Sigmoid colon (tissue), 7 donors: Measurements from ENCODE around the gene PZP. TPM values are rescaled to one million over a fixed set of nuclear protein-coding genes. Genes with fewer than 3 reads are reported as not detected.

Experiments used
- DNase-seq: peaks from one replicate; pipeline ENCODE4 v3.0.0-alpha.2; 2019
- H3K27ac ChIP-seq, 4 donors: fragments of 200-600 bp; sonication (generic); one replicate each; pipeline ENCODE4 v1.5.1; 2016 to 2019; ENCODE audit warnings: mild to moderate bottlenecking in 1 of 4
- H3K27me3 ChIP-seq, 3 donors: fragments of 200-600 bp; sonication (generic); one replicate each; pipeline ENCODE4 v1.5.1; 2019; ENCODE audit warnings: mild to moderate bottlenecking in 1 of 3
- H3K36me3 ChIP-seq, 4 donors: fragments of 200-600 bp; sonication (generic); one replicate each; pipeline ENCODE4 v1.5.1; 2016 to 2019
- H3K4me1 ChIP-seq, 4 donors: fragments of 200-600 bp; sonication (generic); one replicate each; pipeline ENCODE4 v1.5.1; 2017 to 2019
- H3K4me3 ChIP-seq, 4 donors: fragments of 200-600 bp; sonication (generic); one replicate each; pipeline ENCODE4 v1.5.1; 2017 to 2019; ENCODE audit warnings: mild to moderate bottlenecking in 2 of 4, moderate library complexity in 1 of 4
- H3K9me3 ChIP-seq, 4 donors: fragments of 200-600 bp in 3 of 4; sonication (generic) in 3 of 4; one replicate each; pipeline versions ENCODE4 v1.5.1 to v1.6.1; 2013 to 2019
- CTCF ChIP-seq, 4 experiments: fragments of 450-650 bp in 3 of 4; fragments of 200-600 bp in 1 of 4; IDR thresholded peaks; one replicate each; pipeline ENCODE4 v1.5.1; 2016 to 2019; ENCODE audit warnings: antibody characterized with exemption in 4 of 4, mild to moderate bottlenecking in 3 of 4, moderate library complexity in 2 of 4
- EP300 ChIP-seq, 4 donors: sonication (generic); formaldehyde crosslinking; IDR thresholded peaks; one replicate each; pipeline ENCODE4 v1.6.1; 2017; ENCODE audit warnings: antibody characterized with exemption in 4 of 4
- POLR2A ChIP-seq, 2 donors: fragments of 450-650 bp; IDR thresholded peaks; one replicate each; pipeline ENCODE4 v1.6.1; 2016; ENCODE audit warnings: antibody characterized with exemption in 2 of 2, mild to moderate bottlenecking in 2 of 2, moderate library complexity in 2 of 2
- POLR2AphosphoS5 ChIP-seq, 4 donors: sonication (generic); formaldehyde crosslinking; IDR thresholded peaks; one replicate each; pipeline ENCODE4 v1.6.1; 2017; ENCODE audit warnings: antibody characterized with exemption in 4 of 4
- WGBS, 2 donors: extraction: QIAGEN DNeasy Blood & Tissue Kit; methylation state at CpG; one replicate each; pipeline ENCODE4 v1.1.7; 2013; 5-methylcytosine and 5-hydroxymethylcytosine counted together
- intact Hi-C: fragments of 100-400 bp; cut with DNase I; formaldehyde crosslinking; loops from one replicate; pipeline ENCODE4 v1.15.1; 2023
- polyA plus RNA-seq, 3 donors: library from polyadenylated mRNA; stranded (reverse); fragments of 200-250 nt; gene quantifications; one replicate each; pipeline ENCODE4 v1.2.3, GENCODE V29; 2013
- total RNA-seq, 4 donors: library from RNA; depleted of rRNA; stranded (reverse); fragments of >200 nt; gene quantifications; one replicate each; pipeline ENCODE4 v1.1.0, GENCODE V29; 2016
- donor health status: healthy with polysubstance abuse.
- donor health status: Bipolar disorder and iron deficiency.
- donor health status: healthy.

Gene PZP
- total and polyA plus RNA-seq, 7 donors = 0.07 to 0.28 TPM; not detected in 5

GRCh38 chr12:9149372-9149771 is 58.8 kb downstream of the PZP start:
- no peak for DNase-seq
- Histone ChIP-seq H3K9me3 (no peaks in the 10 kb centered on the region), H3K4me1 (no peaks in the 10 kb centered on the region), H3K4me3 (no peak overlapping the region), H3K27ac (no peak overlapping the region), H3K27me3 (no peaks in the 10 kb centered on the region), H3K36me3 (no peaks in the 10 kb centered on the region)
- no peak for TF ChIP-seq POLR2A (IDR thresholded peaks at IDR 0.05)
- no peak for TF ChIP-seq POLR2AphosphoS5 (IDR thresholded peaks at IDR 0.05)
- no peak for TF ChIP-seq CTCF (IDR thresholded peaks at IDR 0.05)
- no peak for TF ChIP-seq EP300 (IDR thresholded peaks at IDR 0.05)
- 74 to 83% methylated on average over 6 of the region's 6 CpGs for WGBS, 2 donors
- intact Hi-C loops = no loop called here

GRCh38 chr12:9148926-9149325 is 59.3 kb downstream of the PZP start:
- Histone ChIP-seq H3K27ac (no peak overlapping the region), H3K4me3 (no peak overlapping the region), H3K4me1 (no peaks in the 10 kb centered on the region), H3K27me3 (no peaks in the 10 kb centered on the region), H3K36me3 (no peaks in the 10 kb centered on the region), H3K9me3 (no peaks in the 10 kb centered on the region)
- no peak for TF ChIP-seq POLR2A (IDR thresholded peaks at IDR 0.05)
- no peak for TF ChIP-seq CTCF (IDR thresholded peaks at IDR 0.05)
- no peak for TF ChIP-seq EP300 (IDR thresholded peaks at IDR 0.05)
- no peak for TF ChIP-seq POLR2AphosphoS5 (IDR thresholded peaks at IDR 0.05)
- 62 to 82% methylated on average over 2 of the region's 2 CpGs for WGBS, 2 donors
- intact Hi-C loops = no loop called here
- no peak for DNase-seq

DNA sequence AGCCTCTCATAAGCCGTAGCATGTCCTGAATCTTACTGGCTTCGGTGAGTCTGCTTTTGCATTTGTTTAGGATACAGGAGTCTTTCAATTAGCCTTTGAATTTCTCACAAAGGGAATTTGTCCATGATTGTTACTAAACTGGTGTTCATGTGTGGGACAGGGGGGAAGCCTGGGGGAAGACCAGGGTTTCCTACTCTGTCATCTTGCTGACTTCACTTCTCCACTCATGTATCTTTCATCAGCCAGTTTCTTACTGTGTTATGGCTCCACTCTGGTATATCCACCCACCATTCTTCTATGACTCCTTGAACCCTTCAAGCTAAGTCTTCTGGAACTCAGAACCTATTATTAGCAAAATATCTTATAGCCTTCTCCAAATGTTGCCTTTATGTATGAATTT is 60.7 kb downstream of the PZP start:
- intact Hi-C loops = no loop called here
- Histone ChIP-seq H3K36me3 (no peaks in the 10 kb centered on the region), H3K27me3 (no peaks in the 10 kb centered on the region), H3K9me3 (no peaks in the 10 kb centered on the region), H3K4me3 (no peak overlapping the region), H3K27ac (no peak overlapping the region), H3K4me1 (no peaks in the 10 kb centered on the region)
- no peak for DNase-seq
- WGBS, 2 donors = 88 to 90% methylated on average over 2 of the region's 2 CpGs
- TF ChIP-seq POLR2A (IDR thresholded peaks at IDR 0.05) (no peak), POLR2AphosphoS5 (IDR thresholded peaks at IDR 0.05) (no peak), CTCF (IDR thresholded peaks at IDR 0.05) (no peak), EP300 (IDR thresholded peaks at IDR 0.05) (no peak)

GRCh38 chr12:9144730-9145106 is 63.5 kb downstream of the PZP start:
- Histone ChIP-seq H3K4me1 (no peaks in the 10 kb centered on the region), H3K36me3 (no peaks in the 10 kb centered on the region), H3K27me3 (no peaks in the 10 kb centered on the region), H3K9me3 (no peaks in the 10 kb centered on the region), H3K27ac (no peak overlapping the region), H3K4me3 (no peak overlapping the region)
- TF ChIP-seq POLR2AphosphoS5 (IDR thresholded peaks at IDR 0.05) (no peak), EP300 (IDR thresholded peaks at IDR 0.05) (no peak), CTCF (IDR thresholded peaks at IDR 0.05) (no peak), POLR2A (IDR thresholded peaks at IDR 0.05) (no peak)
- intact Hi-C loops = no loop called here
- DNase-seq = no peak
- WGBS, 2 donors = 64 to 75% methylated on average over 4 of the region's 4 CpGs

- intact Hi-C loops = no loop called here
- Histone ChIP-seq H3K9me3 (no peaks in the 10 kb centered on the region), H3K27me3 (no peaks in the 10 kb centered on the region), H3K27ac (no peak overlapping the region), H3K36me3 (no peaks in the 10 kb centered on the region), H3K4me1 (no peaks in the 10 kb centered on the region), H3K4me3 (no peak overlapping the region)
- 92 to 93% methylated on average over 3 of the region's 3 CpGs for WGBS, 2 donors
- TF ChIP-seq POLR2A (IDR thresholded peaks at IDR 0.05) (no peak), CTCF (IDR thresholded peaks at IDR 0.05) (no peak), POLR2AphosphoS5 (IDR thresholded peaks at IDR 0.05) (no peak), EP300 (IDR thresholded peaks at IDR 0.05) (no peak)
- DNase-seq = no peak
These were observed 64.1 kb downstream of the PZP start for GRCh38 chr12:9143929-9144729.
